B cell (primary cell): ENCODE results near the gene SYT17. TPM values are rescaled to one million over a fixed set of nuclear protein-coding genes. Genes with fewer than 3 reads are reported as not detected.

ENCODE experiments used
- ATAC-seq: fragments of 200-7000 bp; cut with Tn5 transposase; one replicate; pipeline ENCODE4 v1.10.0; 2021; ENCODE audit warnings: low read depth, mild to moderate bottlenecking, moderate number of reproducible peaks, moderate library complexity
- CTCF ChIA-PET: fragments of 350-600 bp; sonication (Branson Sonifier 250); formaldehyde crosslinking; loops from one replicate; lab custom pipeline; 2021; ENCODE audit warnings: antibody characterized with exemption, inconsistent platforms; lab: Charles Lee
- POLR2A ChIA-PET: fragments of 350-600 bp; sonication (Branson Sonifier 250); formaldehyde crosslinking; loops from one replicate; lab custom pipeline; 2021; ENCODE audit warnings: antibody characterized with exemption; lab: Charles Lee
- DNase-seq: peaks from one replicate; pipeline ENCODE4 v3.0.0; 2013
- H2AFZ ChIP-seq: 2 replicates; pipeline ENCODE4 v1.6.1; 2012; ENCODE audit warnings: mild to moderate bottlenecking, low read depth, low read length; ENCODE audit not compliant: insufficient read depth, poor library complexity, severe bottlenecking
- H3K27ac ChIP-seq, 2 donors: 1 replicate in 1 of 2; 2 replicates in 1 of 2; pipeline ENCODE4 v1.5.1; 2012 to 2013; ENCODE audit warnings: low read length in 2 of 2, mild to moderate bottlenecking in 2 of 2, moderate library complexity in 1 of 2
- H3K27me3 ChIP-seq, 4 experiments: fragments of 200-600 bp in 1 of 4; sonication (generic) in 1 of 4; replicated peaks in 1 of 4; 1 replicate in 2 of 4; 2 replicates in 2 of 4; pipeline versions ENCODE4 v1.6.1 to v1.7.0; 2013 to 2016; ENCODE audit warnings: low read length in 3 of 4, mild to moderate bottlenecking in 2 of 4, mixed read lengths in 1 of 4, moderate library complexity in 1 of 4; ENCODE audit not compliant: insufficient read depth in 4 of 4, control insufficient read depth in 3 of 4; ENCODE audit errors: control extremely low read depth in 1 of 4
- H3K36me3 ChIP-seq, 2 experiments: replicated peaks in 1 of 2; 1 replicate in 1 of 2; 2 replicates in 1 of 2; pipeline versions ENCODE4 v1.6.1 to v1.7.1; 2013; ENCODE audit warnings: low read length in 1 of 2; ENCODE audit not compliant: insufficient read depth in 2 of 2, control insufficient read depth in 1 of 2; ENCODE audit errors: control extremely low read depth in 1 of 2, extremely low read depth in 1 of 2
- H3K4me1 ChIP-seq, 2 donors: fragments of 200-600 bp in 1 of 2; sonication (generic) in 1 of 2; 1 replicate in 1 of 2; 2 replicates in 1 of 2; pipeline versions ENCODE4 v1.5.1 to v1.6.1; 2013 to 2017; ENCODE audit warnings: low read length in 2 of 2; ENCODE audit not compliant: control insufficient read depth in 2 of 2, insufficient read depth in 2 of 2
- H3K4me2 ChIP-seq: replicated peaks from 2 replicates; pipeline ENCODE3; 2012; ENCODE audit warnings: mild to moderate bottlenecking, low read depth, low read length; ENCODE audit not compliant: poor library complexity, severe bottlenecking
- H3K4me3 ChIP-seq, 5 experiments: fragments of 200-600 bp in 1 of 5; sonication (generic) in 1 of 5; 1 replicate in 3 of 5; 2 replicates in 2 of 5; pipeline versions ENCODE4 v1.5.1 to v1.7.0; 2011 to 2016; ENCODE audit warnings: low read length in 4 of 5, mild to moderate bottlenecking in 4 of 5, low read depth in 2 of 5, control low read depth in 1 of 5, moderate library complexity in 1 of 5; ENCODE audit not compliant: insufficient read depth in 1 of 5; ENCODE audit errors: control extremely low read depth in 1 of 5, extremely low read depth in 1 of 5
- H3K79me2 ChIP-seq: fragments of 200-600 bp; sonication (generic); one replicate; pipeline ENCODE4 v1.6.0; 2016; ENCODE audit warnings: low read length; ENCODE audit not compliant: control insufficient read depth, insufficient read depth
- H3K9ac ChIP-seq: fragments of 200-600 bp; sonication (generic); 2 replicates; pipeline ENCODE4 v1.6.1; 2017; ENCODE audit warnings: mild to moderate bottlenecking, low read length, moderate library complexity
- H3K9me3 ChIP-seq, 3 donors: one replicate each; pipeline versions ENCODE4 v1.6.1 to v1.7.1; 2013; ENCODE audit warnings: low read length in 2 of 3; ENCODE audit not compliant: control insufficient read depth in 2 of 3, insufficient read depth in 1 of 3; ENCODE audit errors: control extremely low read depth in 1 of 3
- H4K20me1 ChIP-seq: 2 replicates; pipeline ENCODE4 v1.6.0; 2012; ENCODE audit warnings: mild to moderate bottlenecking, low read length; ENCODE audit not compliant: insufficient read depth, control insufficient read depth, poor library complexity, severe bottlenecking
- H3K27ac Mint-ChIP-seq: one replicate; pipeline ENCODE4 v1.8.0; 2021; ENCODE audit warnings: mixed read lengths
- H3K27me3 Mint-ChIP-seq: one replicate; pipeline ENCODE4 v1.8.0; 2021; ENCODE audit warnings: mixed read lengths
- H3K4me1 Mint-ChIP-seq: one replicate; pipeline ENCODE4 v1.8.0; 2021; ENCODE audit warnings: mixed read lengths
- H3K4me3 Mint-ChIP-seq: one replicate; pipeline ENCODE4 v1.8.0; 2021; ENCODE audit warnings: mixed read lengths
- H3K9me3 Mint-ChIP-seq: one replicate; pipeline ENCODE4 v1.8.0; 2022; ENCODE audit warnings: mixed read lengths; ENCODE audit not compliant: insufficient read depth
- CTCF ChIP-seq: fragments of 200-600 bp; IDR thresholded peaks from one replicate; pipeline ENCODE4 v1.8.0; 2022; ENCODE audit warnings: antibody characterized with exemption, mild to moderate bottlenecking
- EZH2 ChIP-seq: IDR thresholded peaks from 2 replicates; pipeline ENCODE4 v1.6.1; 2012; ENCODE audit warnings: borderline replicate concordance, low read depth, mild to moderate bottlenecking, moderate library complexity, low read length; ENCODE audit not compliant: insufficient read depth, poor library complexity, severe bottlenecking
- WGBS: methylation state at CpG from one replicate; pipeline ENCODE4 v1.1.5; 2013; ENCODE audit warnings: missing lambda C conversion rate; ENCODE audit not compliant: insufficient coverage; 5-methylcytosine and 5-hydroxymethylcytosine counted together
- intact Hi-C: fragments of 100-400 bp; cut with micrococcal nuclease; formaldehyde crosslinking; loops from one replicate; pipeline ENCODE4 v1.10.0; 2022
- polyA plus RNA-seq: library from polyadenylated mRNA; depleted of rRNA; stranded (reverse); fragments of >200 nt; gene quantifications from 2 replicates; pipeline ENCODE4 v1.2.3, GENCODE V29; 2012
- total RNA-seq, 2 donors: library from RNA; stranded (reverse); fragments of 120-200 nt in 1 of 2; gene quantifications; 1 replicate in 1 of 2; 2 replicates in 1 of 2; pipeline versions ENCODE4 v1.2.3 to v1.2.4, GENCODE V29; 2013 to 2022

Gene SYT17
- total and polyA plus RNA-seq, 2 donors (not counting 1 experiment from before 2014, with no cell fraction given), result 24.9 to 27.7 TPM

GRCh38 chr16:19188406-19188805 is 20.4 kb downstream of the SYT17 start:
- no peaks in the 10 kb centered on the region for H4K20me1 ChIP-seq
- no peak overlapping the region for H3K27ac ChIP-seq
- H3K4me2 ChIP-seq, result no peak overlapping the region
- no peaks in the 10 kb centered on the region for H3K79me2 ChIP-seq
- Mint-ChIP-seq H3K27ac (no peak overlapping the region), H3K4me3 (no peak overlapping the region), H3K27me3 (no peaks in the 10 kb centered on the region), H3K4me1 (peaks cover 2% of the 10 kb centered on the region), H3K9me3 (no peaks in the 10 kb centered on the region)
- DNase-seq, result no peak
- H3K36me3 ChIP-seq, result no peaks in the 10 kb centered on the region
- 92% methylated on average over 4 of the region's 5 CpGs for WGBS
- no peak for ATAC-seq
- no peaks in the 10 kb centered on the region for H3K4me1 ChIP-seq
- no peaks in the 10 kb centered on the region for H3K9me3 ChIP-seq
- no peak overlapping the region for H3K4me3 ChIP-seq
- TF ChIP-seq EZH2 (no peak), CTCF (no peak)
- CTCF ChIA-PET, result interaction anchor here (0.9 to 1.7 kb wide), 2 partner anchors 9 to 102 kb away, joined by 4 to 5 read pairs; no protein-coding TSS in a partner anchor
- intact Hi-C loops, result no loop called here
- H2AFZ ChIP-seq, result no peak overlapping the region
- POLR2A ChIA-PET, result interaction anchor here (0.7 kb wide), 1 partner anchor 25 kb away, joined by 6 read pairs; no protein-coding TSS in a partner anchor
- no peak overlapping the region for H3K9ac ChIP-seq
- no peaks in the 10 kb centered on the region for H3K27me3 ChIP-seq

GRCh38 chr16:19192865-19193264 is 24.8 kb downstream of the SYT17 start:
- no peak for DNase-seq

More at GRCh38 chr16:19192865-19193264, 24.8 kb downstream of the SYT17 start:
- 100% methylated on average over 4 of the region's 4 CpGs for WGBS
- intact Hi-C loops, result no loop called here
- H3K9ac ChIP-seq, result no peak overlapping the region
- Mint-ChIP-seq H3K4me1 (peaks cover 2% of the 10 kb centered on the region), H3K27ac (no peak overlapping the region), H3K4me3 (no peak overlapping the region), H3K27me3 (no peaks in the 10 kb centered on the region), H3K9me3 (no peaks in the 10 kb centered on the region)
- POLR2A ChIA-PET, result no interaction called here
- no peak overlapping the region for H3K4me2 ChIP-seq
- H2AFZ ChIP-seq, result no peak overlapping the region
- no peak overlapping the region for H3K27ac ChIP-seq
- H3K36me3 ChIP-seq, result no peaks in the 10 kb centered on the region
- ATAC-seq, result no peak
- H4K20me1 ChIP-seq, result no peaks in the 10 kb centered on the region
- CTCF ChIA-PET, result no interaction called here
- H3K4me1 ChIP-seq, result no peaks in the 10 kb centered on the region
- TF ChIP-seq CTCF, result no peak
- TF ChIP-seq EZH2, result no peak
- no peaks in the 10 kb centered on the region for H3K9me3 ChIP-seq
- H3K4me3 ChIP-seq, result no peak overlapping the region
- H3K27me3 ChIP-seq, result no peaks in the 10 kb centered on the region
- H3K79me2 ChIP-seq, result no peaks in the 10 kb centered on the region
